Endothelial cell of umbilical vein (primary cell): ENCODE results near the gene LRP1B. TPM values are rescaled to one million over a fixed set of nuclear protein-coding genes. Genes with fewer than 3 reads are reported as not detected.

ENCODE experiments used
- BruUV-seq: library from RNA; stranded (reverse); fragments of 400-500 nt; replicated peaks from 2 replicates; lab custom pipeline; 2021; lab: Mats Ljungman, UMichigan
- CTCF ChIA-PET: fragments of 300-600, 350-600 bp; sonication (Branson Sonifier 250); formaldehyde crosslinking; loops from one replicate; lab custom pipeline; 2021; ENCODE audit warnings: antibody characterized with exemption, inconsistent platforms; lab: Charles Lee
- POLR2A ChIA-PET: fragments of 300-600, 350-600 bp; sonication (Branson Sonifier 250); formaldehyde crosslinking; loops from one replicate; lab custom pipeline; 2021; ENCODE audit warnings: antibody characterized with exemption, inconsistent platforms; lab: Charles Lee
- DNase-seq: peaks from one replicate; pipeline ENCODE4 v3.0.0-alpha.2; 2011; ENCODE audit warnings: low read depth, low spot score
- FAIRE-seq: peaks from 2 replicates; lab custom pipeline; 2011; peaks lifted over from hg19 to GRCh38; lab: Jason Lieb, UNC
- H2AFZ ChIP-seq: 2 replicates; pipeline ENCODE4 v1.6.0; 2012; ENCODE audit warnings: low read depth, low read length, control low read depth, inconsistent platforms
- H3K27ac ChIP-seq: 2 replicates; pipeline ENCODE4 v1.5.1; 2011; ENCODE audit warnings: low read depth, mild to moderate bottlenecking, control low read depth, low read length, moderate library complexity; ENCODE audit not compliant: insufficient read depth
- H3K27me3 ChIP-seq, 2 experiments: 2 replicates each; pipeline versions ENCODE4 v1.6.0 to v1.6.1; 2011; ENCODE audit warnings: low read length in 2 of 2, mixed read lengths in 1 of 2; ENCODE audit not compliant: control insufficient read depth in 2 of 2, insufficient read depth in 2 of 2
- H3K36me3 ChIP-seq, 2 experiments: 2 replicates in 1 of 2; 3 replicates in 1 of 2; pipeline ENCODE4 v1.5.1; 2011; ENCODE audit warnings: low read length in 2 of 2, mild to moderate bottlenecking in 1 of 2, moderate library complexity in 1 of 2; ENCODE audit not compliant: control insufficient read depth in 2 of 2, insufficient read depth in 2 of 2; ENCODE audit errors: extremely low read depth in 1 of 2
- H3K4me1 ChIP-seq: 3 replicates; pipeline ENCODE4 v1.5.1; 2011; ENCODE audit warnings: mild to moderate bottlenecking, low read length; ENCODE audit not compliant: control insufficient read depth, insufficient read depth; ENCODE audit errors: extremely low read depth
- H3K4me2 ChIP-seq: 2 replicates; pipeline ENCODE4 v1.6.1; 2011; ENCODE audit warnings: low read length, control low read depth, mixed read lengths; ENCODE audit not compliant: insufficient read depth
- H3K4me3 ChIP-seq, 3 experiments: fragments of 200-600 bp in 1 of 3; sonication (generic), shearing (Covaris generic) in 1 of 3; replicated peaks in 1 of 3; 2 replicates each; pipeline ENCODE4 v1.5.1; 2011 to 2016; ENCODE audit warnings: control low read depth in 3 of 3, low read length in 3 of 3, mild to moderate bottlenecking in 2 of 3, inconsistent platforms in 1 of 3, low read depth in 1 of 3, moderate library complexity in 1 of 3; ENCODE audit not compliant: insufficient read depth in 1 of 3
- H3K79me2 ChIP-seq: 2 replicates; pipeline ENCODE4 v1.6.0; 2012; ENCODE audit warnings: low read length, inconsistent platforms; ENCODE audit not compliant: control insufficient read depth, insufficient read depth
- H3K9ac ChIP-seq: replicated peaks from 2 replicates; pipeline ENCODE3; 2011; ENCODE audit warnings: low read length, control low read depth; ENCODE audit not compliant: insufficient read depth; ENCODE audit errors: extremely low read depth
- H3K9me1 ChIP-seq: replicated peaks from 3 replicates; pipeline ENCODE4 v1.6.0; 2011; ENCODE audit warnings: mild to moderate bottlenecking, low read length; ENCODE audit not compliant: control insufficient read depth, insufficient read depth; ENCODE audit errors: extremely low read depth
- H3K9me3 ChIP-seq: replicated peaks from 2 replicates; pipeline ENCODE4 v1.5.1; 2012; ENCODE audit warnings: low read length, inconsistent platforms; ENCODE audit not compliant: control insufficient read depth, insufficient read depth
- H4K20me1 ChIP-seq: replicated peaks from 2 replicates; pipeline ENCODE3; 2011; ENCODE audit warnings: mild to moderate bottlenecking, low read length; ENCODE audit not compliant: control insufficient read depth, insufficient read depth; ENCODE audit errors: extremely low read depth
- CTCF ChIP-seq, 2 donors: IDR thresholded peaks; 1 replicate in 1 of 2; 2 replicates in 1 of 2; pipeline ENCODE4 v1.5.1; 2011; ENCODE audit warnings: low read length in 2 of 2, mild to moderate bottlenecking in 2 of 2, moderate library complexity in 2 of 2, control low read depth in 1 of 2, inconsistent platforms in 1 of 2, low read depth in 1 of 2; ENCODE audit not compliant: insufficient read depth in 1 of 2; ENCODE audit errors: extremely low read depth in 1 of 2
- EZH2 ChIP-seq: IDR thresholded peaks from 2 replicates; pipeline ENCODE4 v1.6.1; 2012; ENCODE audit warnings: borderline replicate concordance, low read depth, mild to moderate bottlenecking, moderate library complexity, low read length, inconsistent platforms; ENCODE audit not compliant: severe bottlenecking
- FOS ChIP-seq: IDR thresholded peaks from 2 replicates; pipeline ENCODE4 v1.6.1; 2011; ENCODE audit warnings: mild to moderate bottlenecking, low read length, moderate library complexity, borderline replicate concordance; ENCODE audit not compliant: insufficient read depth
- GATA2 ChIP-seq: IDR thresholded peaks from 2 replicates; pipeline ENCODE4 v1.7.0; 2011; ENCODE audit warnings: low read depth, mild to moderate bottlenecking, moderate library complexity, mixed read lengths, low read length; ENCODE audit not compliant: insufficient read length, insufficient read depth
- JUN ChIP-seq: IDR thresholded peaks from 2 replicates; pipeline ENCODE4 v1.6.1; 2011; ENCODE audit warnings: borderline replicate concordance, low read depth; ENCODE audit not compliant: insufficient read length, insufficient read depth
- MAX ChIP-seq: IDR thresholded peaks from 2 replicates; pipeline ENCODE4 v1.6.1; 2011; ENCODE audit not compliant: insufficient read depth, insufficient read length
- MYC ChIP-seq: IDR thresholded peaks from one replicate; pipeline ENCODE4 v1.6.1; 2011; ENCODE audit warnings: mild to moderate bottlenecking, low read depth, low read length
- POLR2A ChIP-seq: IDR thresholded peaks from 2 replicates; pipeline ENCODE4 v1.6.1; 2012; ENCODE audit warnings: low read depth, mild to moderate bottlenecking, control low read depth, low read length
- POLR2AphosphoS5 ChIP-seq: IDR thresholded peaks from 2 replicates; pipeline ENCODE4 v1.6.1; 2012; ENCODE audit warnings: low read depth, mild to moderate bottlenecking, control low read depth, low read length, moderate library complexity; ENCODE audit not compliant: insufficient read depth
- dilution Hi-C: fragments of 300-500 bp; cut with MboI; formaldehyde crosslinking; loops from one replicate; pipeline ENCODE4 v1.15.0; 2019; ENCODE audit warnings: low sequenced_read_pairs; ENCODE audit not compliant: extremely low pct_ligation_motif_present
- intact Hi-C: fragments of 100-400 bp; cut with micrococcal nuclease; formaldehyde crosslinking; loops from one replicate; pipeline ENCODE4 v1.10.0; 2022
- polyA plus RNA-seq, 4 experiments: library from polyadenylated mRNA; depleted of rRNA in 3 of 4; stranded (reverse) in 3 of 4; unstranded in 1 of 4; fragments of >200 nt; gene quantifications; 2 replicates each; pipeline versions ENCODE4 v1.2.1 to v1.2.3, GENCODE V29; 2011 to 2012; ENCODE audit warnings: missing spikeins in 1 of 4
- total RNA-seq: library from RNA; stranded (reverse); gene quantifications from 2 replicates; pipeline ENCODE4 v1.2.3, GENCODE V29; 2021

The LRP1B gene
- total and polyA plus RNA-seq, 2 donors (not counting 3 experiments of a cell fraction or from before 2014, with no cell fraction given): 0.03 to 0.07 TPM

GRCh38 chr2:141411419-141411818 lies 719.4 kb downstream of the LRP1B start:
- CTCF ChIA-PET: no interaction called here
- no peak overlapping the region for H3K27ac ChIP-seq
- H3K4me3 ChIP-seq: no peak overlapping the region
- no peak overlapping the region for H3K4me2 ChIP-seq
- no peaks in the 10 kb centered on the region for H3K79me2 ChIP-seq
- dilution Hi-C loops (no loop called here), intact Hi-C loops (no loop called here)
- no peaks in the 10 kb centered on the region for H3K27me3 ChIP-seq
- H2AFZ ChIP-seq: no peak overlapping the region
- H3K36me3 ChIP-seq: no peaks in the 10 kb centered on the region
- TF ChIP-seq POLR2A (no peak), POLR2AphosphoS5 (no peak), MAX (no peak), JUN (no peak), EZH2 (no peak), MYC (no peak), GATA2 (no peak), FOS (no peak), CTCF (IDR thresholded peaks at IDR 0.05; ENCODE audit: extremely low read depth in 1 of 2, insufficient read depth in 1 of 2, low read depth in 1 of 2, low read length in 2 of 2) (no peak)
- FAIRE-seq (no peak), DNase-seq (no peak)
- POLR2A ChIA-PET: no interaction called here
- BruUV-seq: no TSS peak
- no peaks in the 10 kb centered on the region for H4K20me1 ChIP-seq
- H3K4me1 ChIP-seq: no peaks in the 10 kb centered on the region
- no peaks in the 10 kb centered on the region for H3K9me1 ChIP-seq
- no peak overlapping the region for H3K9ac ChIP-seq
- H3K9me3 ChIP-seq: no peaks in the 10 kb centered on the region
